ENCODE results near the gene SACM1L. TPM values are rescaled to one million over a fixed set of nuclear protein-coding genes. Genes with fewer than 3 reads are reported as not detected.

SACM1L gene
- total RNA-seq, 1 experiment from 2014 or later = 31.6 TPM

DNA sequence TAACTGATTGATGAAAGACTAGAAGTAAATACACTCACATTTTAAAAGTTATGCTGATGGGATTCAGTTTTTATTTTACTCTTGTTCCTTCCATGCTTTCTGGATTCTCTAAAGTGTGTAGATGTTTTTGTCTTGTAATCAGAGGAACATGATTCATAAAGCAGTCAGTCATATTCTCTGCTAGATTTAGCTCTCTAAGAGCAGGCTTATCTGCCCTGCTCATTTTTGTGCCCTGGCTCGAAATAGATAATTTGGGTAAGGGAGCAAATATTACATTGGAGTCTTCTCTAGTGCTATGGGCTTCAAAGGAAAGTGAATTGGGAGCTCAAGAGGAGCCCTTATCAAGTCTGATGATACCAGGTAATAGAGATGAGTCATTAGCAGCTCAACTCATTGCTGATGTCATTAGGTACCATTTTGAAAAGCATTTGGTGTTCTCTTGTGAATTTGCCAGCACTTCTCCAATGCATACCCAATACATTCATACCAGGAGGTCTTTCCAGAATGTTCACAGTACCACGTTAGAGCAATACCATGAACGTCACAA lies 27.7 kb downstream of the SACM1L start:
- in situ Hi-C loops (cut with HindIII; ENCODE audit: low pct_unique_long_range_greater_than_20kb, low sequenced_read_pairs) = no loop called here
- no peak for ATAC-seq
- Histone ChIP-seq H3K36me3 (ENCODE audit: control insufficient read depth, insufficient read depth, low read length) (peaks cover 6% of the 10 kb centered on the region; the same call in 1 of the 2 replicates), H3K9me3 (ENCODE audit: control insufficient read depth, insufficient read depth, low read depth, low read length) (no peaks in the 10 kb centered on the region), H3K4me3 (ENCODE audit: low read depth in 2 of 2, low read length in 2 of 2) (no peak overlapping the region), H3K27me3 (ENCODE audit: control insufficient read depth, insufficient read depth, low read length) (no peaks in the 10 kb centered on the region), H3K4me1 (ENCODE audit: control insufficient read depth, insufficient read depth, low read length) (no peaks in the 10 kb centered on the region), H3K27ac (ENCODE audit: low read length) (no peak overlapping the region)
- TF ChIP-seq TCF7L2 (IDR thresholded peaks at IDR 0.05; ENCODE audit: low read depth, low read length) = no peak
- no peak for TF ChIP-seq POLR2AphosphoS5 (IDR thresholded peaks at IDR 0.05; ENCODE audit: low read depth, low read length)
- TF ChIP-seq, protein P1, sequence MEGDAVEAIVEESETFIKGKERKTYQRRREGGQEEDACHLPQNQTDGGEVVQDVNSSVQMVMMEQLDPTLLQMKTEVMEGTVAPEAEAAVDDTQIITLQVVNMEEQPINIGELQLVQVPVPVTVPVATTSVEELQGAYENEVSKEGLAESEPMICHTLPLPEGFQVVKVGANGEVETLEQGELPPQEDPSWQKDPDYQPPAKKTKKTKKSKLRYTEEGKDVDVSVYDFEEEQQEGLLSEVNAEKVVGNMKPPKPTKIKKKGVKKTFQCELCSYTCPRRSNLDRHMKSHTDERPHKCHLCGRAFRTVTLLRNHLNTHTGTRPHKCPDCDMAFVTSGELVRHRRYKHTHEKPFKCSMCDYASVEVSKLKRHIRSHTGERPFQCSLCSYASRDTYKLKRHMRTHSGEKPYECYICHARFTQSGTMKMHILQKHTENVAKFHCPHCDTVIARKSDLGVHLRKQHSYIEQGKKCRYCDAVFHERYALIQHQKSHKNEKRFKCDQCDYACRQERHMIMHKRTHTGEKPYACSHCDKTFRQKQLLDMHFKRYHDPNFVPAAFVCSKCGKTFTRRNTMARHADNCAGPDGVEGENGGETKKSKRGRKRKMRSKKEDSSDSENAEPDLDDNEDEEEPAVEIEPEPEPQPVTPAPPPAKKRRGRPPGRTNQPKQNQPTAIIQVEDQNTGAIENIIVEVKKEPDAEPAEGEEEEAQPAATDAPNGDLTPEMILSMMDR (IDR thresholded peaks at IDR 0.05) = no peak
- TF ChIP-seq, protein P2, sequence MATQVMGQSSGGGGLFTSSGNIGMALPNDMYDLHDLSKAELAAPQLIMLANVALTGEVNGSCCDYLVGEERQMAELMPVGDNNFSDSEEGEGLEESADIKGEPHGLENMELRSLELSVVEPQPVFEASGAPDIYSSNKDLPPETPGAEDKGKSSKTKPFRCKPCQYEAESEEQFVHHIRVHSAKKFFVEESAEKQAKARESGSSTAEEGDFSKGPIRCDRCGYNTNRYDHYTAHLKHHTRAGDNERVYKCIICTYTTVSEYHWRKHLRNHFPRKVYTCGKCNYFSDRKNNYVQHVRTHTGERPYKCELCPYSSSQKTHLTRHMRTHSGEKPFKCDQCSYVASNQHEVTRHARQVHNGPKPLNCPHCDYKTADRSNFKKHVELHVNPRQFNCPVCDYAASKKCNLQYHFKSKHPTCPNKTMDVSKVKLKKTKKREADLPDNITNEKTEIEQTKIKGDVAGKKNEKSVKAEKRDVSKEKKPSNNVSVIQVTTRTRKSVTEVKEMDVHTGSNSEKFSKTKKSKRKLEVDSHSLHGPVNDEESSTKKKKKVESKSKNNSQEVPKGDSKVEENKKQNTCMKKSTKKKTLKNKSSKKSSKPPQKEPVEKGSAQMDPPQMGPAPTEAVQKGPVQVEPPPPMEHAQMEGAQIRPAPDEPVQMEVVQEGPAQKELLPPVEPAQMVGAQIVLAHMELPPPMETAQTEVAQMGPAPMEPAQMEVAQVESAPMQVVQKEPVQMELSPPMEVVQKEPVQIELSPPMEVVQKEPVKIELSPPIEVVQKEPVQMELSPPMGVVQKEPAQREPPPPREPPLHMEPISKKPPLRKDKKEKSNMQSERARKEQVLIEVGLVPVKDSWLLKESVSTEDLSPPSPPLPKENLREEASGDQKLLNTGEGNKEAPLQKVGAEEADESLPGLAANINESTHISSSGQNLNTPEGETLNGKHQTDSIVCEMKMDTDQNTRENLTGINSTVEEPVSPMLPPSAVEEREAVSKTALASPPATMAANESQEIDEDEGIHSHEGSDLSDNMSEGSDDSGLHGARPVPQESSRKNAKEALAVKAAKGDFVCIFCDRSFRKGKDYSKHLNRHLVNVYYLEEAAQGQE (IDR thresholded peaks at IDR 0.05; ENCODE audit: insufficient read depth in 1 of 2, low read depth in 2 of 2, low read length in 1 of 2) = no peak
- no peak for TF ChIP-seq SIN3A (IDR thresholded peaks at IDR 0.05; ENCODE audit: borderline replicate concordance, insufficient read depth, low read depth, low read length)
- BruUV-seq (replicated peaks) = no TSS peak
- DNase-seq (ENCODE audit: low read depth, low spot score) = no peak
- intact Hi-C loops (cut with micrococcal nuclease; ENCODE audit: unreplicated experiment) = no loop called here
- POLR2A ChIA-PET = interaction anchor here (0.6 kb wide), 1 partner anchor 60 kb away, joined by 3 read pairs; no protein-coding TSS in a partner anchor
- CTCF ChIA-PET = no interaction called here

DNA sequence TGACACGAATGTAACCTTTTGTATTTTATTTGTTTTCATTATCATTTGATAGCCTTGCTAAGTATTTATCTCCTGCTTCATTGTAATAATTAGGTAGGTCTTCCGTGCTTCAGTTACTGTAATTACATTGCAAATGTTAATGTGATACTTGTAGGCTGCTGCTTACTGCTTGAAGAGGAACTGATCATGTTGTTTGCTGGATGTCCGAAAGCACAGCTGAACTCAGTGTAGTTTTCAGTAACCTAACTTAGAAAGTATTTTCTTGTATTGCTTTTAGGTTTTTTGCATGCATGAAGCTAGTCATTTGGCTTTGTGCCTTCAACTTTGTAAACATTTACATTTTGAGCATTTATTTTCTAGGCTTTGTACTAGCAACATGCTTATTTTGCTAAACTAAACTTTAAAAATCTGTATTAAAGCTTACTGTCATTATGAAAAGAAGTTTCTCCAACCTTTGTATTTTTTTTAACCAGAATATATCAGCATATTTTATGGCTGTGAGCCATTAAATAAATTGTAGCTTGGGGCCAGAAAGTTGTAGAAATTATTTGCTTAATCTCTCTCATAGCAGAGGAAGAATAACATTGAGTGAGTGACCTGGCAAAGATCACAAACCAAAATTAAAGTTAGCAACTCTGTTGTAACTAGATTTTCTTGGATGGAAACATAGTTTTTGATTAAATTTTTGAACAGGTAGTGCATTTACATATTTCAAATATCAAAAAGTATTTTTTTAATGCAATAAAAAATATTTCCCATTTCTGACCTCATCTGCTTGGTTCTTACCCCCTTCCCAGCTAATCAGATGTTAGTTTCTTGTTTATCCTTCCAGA lies 30.7 kb downstream of the SACM1L start:
- in situ Hi-C loops (cut with HindIII; ENCODE audit: low pct_unique_long_range_greater_than_20kb, low sequenced_read_pairs) = no loop called here
- intact Hi-C loops (cut with micrococcal nuclease; ENCODE audit: unreplicated experiment) = no loop called here
- POLR2A ChIA-PET = no interaction called here
- TF ChIP-seq TCF7L2 (IDR thresholded peaks at IDR 0.05; ENCODE audit: low read depth, low read length) (no peak), SIN3A (IDR thresholded peaks at IDR 0.05; ENCODE audit: borderline replicate concordance, insufficient read depth, low read depth, low read length) (no peak), POLR2AphosphoS5 (IDR thresholded peaks at IDR 0.05; ENCODE audit: low read depth, low read length) (no peak)
- TF ChIP-seq, protein P1 (IDR thresholded peaks at IDR 0.05) = no peak
- TF ChIP-seq, protein P2 (IDR thresholded peaks at IDR 0.05; ENCODE audit: insufficient read depth in 1 of 2, low read depth in 2 of 2, low read length in 1 of 2) = no peak
- no peak for DNase-seq (ENCODE audit: low read depth, low spot score)
- ATAC-seq = no peak
- CTCF ChIA-PET = no interaction called here
- no TSS peak for BruUV-seq (replicated peaks)
- Histone ChIP-seq H3K27me3 (ENCODE audit: control insufficient read depth, insufficient read depth, low read length) (no peaks in the 10 kb centered on the region), H3K9me3 (ENCODE audit: control insufficient read depth, insufficient read depth, low read depth, low read length) (no peaks in the 10 kb centered on the region), H3K27ac (ENCODE audit: low read length) (no peak overlapping the region), H3K36me3 (ENCODE audit: control insufficient read depth, insufficient read depth, low read length) (peaks cover 8% of the 10 kb centered on the region), H3K4me1 (ENCODE audit: control insufficient read depth, insufficient read depth, low read length) (no peaks in the 10 kb centered on the region), H3K4me3 (ENCODE audit: low read depth in 2 of 2, low read length in 2 of 2) (no peak overlapping the region)

Data from Panc1 (cell line).